OCI-LY7 (cell line): ENCODE results near the gene MARVELD2. TPM values are rescaled to one million over a fixed set of nuclear protein-coding genes. Genes with fewer than 3 reads are reported as not detected.

Source experiments
- BruUV-seq: library from RNA; stranded (reverse); fragments of 400-500 nt; replicated peaks from 2 replicates; lab custom pipeline; 2021; lab: Mats Ljungman, UMichigan
- CTCF ChIA-PET: fragments of 300-600 bp; sonication (Branson Sonifier 250); formaldehyde crosslinking; loops from one replicate; lab custom pipeline; 2022; ENCODE audit warnings: antibody characterized with exemption; ENCODE audit not compliant: unreplicated experiment; lab: Charles Lee
- POLR2A ChIA-PET: fragments of 300-600 bp; sonication (Branson Sonifier 250); formaldehyde crosslinking; loops from one replicate; lab custom pipeline; 2022; ENCODE audit warnings: antibody characterized with exemption; lab: Charles Lee
- DNase-seq: peaks from one replicate; pipeline ENCODE4 v3.0.0-alpha.2; 2015; ENCODE audit warnings: low spot score
- H2AFZ ChIP-seq: fragments of 200-600 bp; sonication (generic), shearing (Covaris generic); 2 replicates; pipeline ENCODE4 v1.6.1; 2014; ENCODE audit warnings: mild to moderate bottlenecking, antibody characterized with exemption, low read length, moderate library complexity
- H3K27ac ChIP-seq: fragments of 200-600 bp; sonication (generic); 2 replicates; pipeline ENCODE4 v1.5.1; 2014; ENCODE audit warnings: mixed run types, low read depth, mild to moderate bottlenecking, moderate library complexity, low read length, inconsistent platforms; ENCODE audit not compliant: poor library complexity, severe bottlenecking
- H3K36me3 ChIP-seq: fragments of 200-600 bp; sonication (generic); 2 replicates; pipeline ENCODE4 v1.6.1; 2014; ENCODE audit warnings: mild to moderate bottlenecking, antibody characterized with exemption, low read length, moderate library complexity, mixed read lengths; ENCODE audit not compliant: insufficient read depth
- H3K4me1 ChIP-seq: fragments of 200-600 bp; sonication (generic); 2 replicates; pipeline ENCODE4 v1.5.1; 2014; ENCODE audit warnings: mild to moderate bottlenecking, low read length; ENCODE audit not compliant: insufficient read depth, poor library complexity, severe bottlenecking
- H3K4me2 ChIP-seq: fragments of 200-600 bp; sonication (generic); 2 replicates; pipeline ENCODE4 v1.6.1; 2014; ENCODE audit warnings: mild to moderate bottlenecking, low read length
- H3K4me3 ChIP-seq: fragments of 200-600 bp; sonication (generic); 2 replicates; pipeline ENCODE4 v1.5.1; 2014; ENCODE audit warnings: mild to moderate bottlenecking, low read depth, low read length; ENCODE audit not compliant: poor library complexity, severe bottlenecking
- H3K79me2 ChIP-seq: fragments of 200-600 bp; sonication (generic); 2 replicates; pipeline ENCODE4 v1.6.1; 2016; ENCODE audit warnings: low read depth, mild to moderate bottlenecking, low read length, moderate library complexity, mixed read lengths; ENCODE audit not compliant: insufficient read depth
- H3K9me2 ChIP-seq: fragments of 200-600 bp; sonication (generic); 2 replicates; pipeline ENCODE4 v1.6.1; 2016; ENCODE audit warnings: mild to moderate bottlenecking, low read length, mixed read lengths; ENCODE audit not compliant: insufficient read depth
- H3K9me3 ChIP-seq: fragments of 200-600 bp; sonication (generic); 2 replicates; pipeline ENCODE4 v1.6.1; 2014; ENCODE audit warnings: mild to moderate bottlenecking, mixed run types, low read length, mixed read lengths
- H4K20me1 ChIP-seq: fragments of 200-600 bp; sonication (generic); 2 replicates; pipeline ENCODE4 v1.6.1; 2014; ENCODE audit warnings: mild to moderate bottlenecking, antibody characterized with exemption, low read length, moderate library complexity, mixed read lengths; ENCODE audit not compliant: insufficient read depth
- CTCF ChIP-seq: fragments of 200-600 bp; sonication (generic); conservative IDR thresholded peaks from 2 replicates; pipeline ENCODE4 v1.5.1; 2014; ENCODE audit warnings: mild to moderate bottlenecking, antibody characterized with exemption, low read length, moderate library complexity, mixed read lengths
- EZH2phosphoT487 ChIP-seq: fragments of 200-600 bp; sonication (generic); IDR thresholded peaks from 2 replicates; pipeline ENCODE4 v1.6.1; 2018; ENCODE audit warnings: low read depth, borderline replicate concordance, mild to moderate bottlenecking, mixed run types, antibody characterized with exemption, low read length, moderate library complexity, mixed read lengths
- intact Hi-C: fragments of 100-400 bp; cut with micrococcal nuclease; formaldehyde crosslinking; loops from one replicate; pipeline ENCODE4 v1.10.0; 2022; ENCODE audit not compliant: unreplicated experiment
- total RNA-seq, 2 experiments: library from RNA; depleted of rRNA in 1 of 2; stranded (reverse); fragments of >200 nt in 1 of 2; shearing (Covaris generic) in 1 of 2; gene quantifications; 2 replicates each; pipeline ENCODE4 v1.2.3, GENCODE V29; 2014 to 2022

Gene MARVELD2
- total RNA-seq, 2 experiments from 2014 or later: 0.57 to 1.2 TPM

GRCh38 chr5:69416699-69417098 lies 1.8 kb downstream of the MARVELD2 start:
- TF ChIP-seq CTCF: no peak
- TF ChIP-seq EZH2phosphoT487: no peak
- Histone ChIP-seq H3K9me2 (no peaks in the 10 kb centered on the region), H3K36me3 (peaks cover 68% of the 10 kb centered on the region), H3K4me2 (no peak overlapping the region), H3K4me3 (no peak overlapping the region), H3K4me1 (no peaks in the 10 kb centered on the region), H2AFZ (no peak overlapping the region), H3K79me2 (no peaks in the 10 kb centered on the region), H3K9me3 (no peaks in the 10 kb centered on the region), H4K20me1 (no peaks in the 10 kb centered on the region), H3K27ac (no peak overlapping the region)
- CTCF ChIA-PET: no interaction called here
- no peak for DNase-seq
- intact Hi-C loops: no loop called here
- POLR2A ChIA-PET: no interaction called here
- BruUV-seq: no TSS peak

- ChIA-PET POLR2A (no interaction called here), CTCF (no interaction called here)
- Histone ChIP-seq H3K36me3 (peaks cover 53% of the 10 kb centered on the region), H3K79me2 (no peaks in the 10 kb centered on the region), H3K27ac (no peak overlapping the region), H2AFZ (no peak overlapping the region), H3K9me2 (no peaks in the 10 kb centered on the region), H3K9me3 (no peaks in the 10 kb centered on the region), H3K4me2 (no peak overlapping the region), H3K4me1 (no peaks in the 10 kb centered on the region), H3K4me3 (no peak overlapping the region), H4K20me1 (no peaks in the 10 kb centered on the region)
- no TSS peak for BruUV-seq
- TF ChIP-seq CTCF (no peak), EZH2phosphoT487 (no peak)
- DNase-seq: no peak
- intact Hi-C loops: no loop called here
Observed at GRCh38 chr5:69418554-69418953, 3.6 kb downstream of the MARVELD2 start.

- POLR2A ChIA-PET: interaction anchor here (0.7 kb wide), 2 partner anchors 25 to 158 kb away, joined by 4 read pairs; no protein-coding TSS in a partner anchor
- no peak for DNase-seq
- H4K20me1 ChIP-seq: no peaks in the 10 kb centered on the region
- no TSS peak for BruUV-seq
- H2AFZ ChIP-seq: no peak overlapping the region
- no peak overlapping the region for H3K27ac ChIP-seq
- no peaks in the 10 kb centered on the region for H3K36me3 ChIP-seq
- CTCF ChIA-PET: no interaction called here
- H3K4me3 ChIP-seq: no peak overlapping the region
- H3K79me2 ChIP-seq: no peaks in the 10 kb centered on the region
- H3K9me3 ChIP-seq: no peaks in the 10 kb centered on the region
- no peaks in the 10 kb centered on the region for H3K4me1 ChIP-seq
- intact Hi-C loops: no loop called here
- TF ChIP-seq EZH2phosphoT487 (no peak), CTCF (no peak)
- no peak overlapping the region for H3K4me2 ChIP-seq
- H3K9me2 ChIP-seq: no peaks in the 10 kb centered on the region
Observed at GRCh38 chr5:69431424-69432303, 16.7 kb downstream of the MARVELD2 start.
